ENCODE data around the gene ROR2.

ROR2 gene

GRCh38 chr9:91948101-91948596 is 1.9 kb downstream of the ROR2 start:
- no peak for DNase-seq

GRCh38 chr9:91946653-91947488 is 3.2 kb downstream of the ROR2 start:
- no peak for DNase-seq

DNA sequence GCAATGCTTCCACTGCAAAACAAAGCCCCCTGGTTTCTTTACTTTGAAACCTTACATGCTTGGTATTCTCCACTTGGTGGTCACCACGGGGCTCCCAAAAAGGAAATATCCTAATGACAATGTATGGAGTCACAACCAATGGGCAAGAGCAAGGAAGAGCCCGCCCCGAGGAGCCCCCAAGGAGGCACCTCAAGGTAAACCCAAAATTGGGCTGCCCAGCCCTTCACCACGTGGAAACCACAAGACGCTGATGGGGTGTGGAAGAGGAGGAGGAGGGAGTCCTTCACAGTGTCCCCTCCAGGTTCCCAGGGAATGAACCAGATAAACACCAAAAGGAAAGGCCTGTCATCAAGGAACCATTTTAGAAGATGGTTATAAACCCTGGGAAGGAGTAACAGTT is 3.8 kb downstream of the ROR2 start:
- DNase-seq: no peak

DNA sequence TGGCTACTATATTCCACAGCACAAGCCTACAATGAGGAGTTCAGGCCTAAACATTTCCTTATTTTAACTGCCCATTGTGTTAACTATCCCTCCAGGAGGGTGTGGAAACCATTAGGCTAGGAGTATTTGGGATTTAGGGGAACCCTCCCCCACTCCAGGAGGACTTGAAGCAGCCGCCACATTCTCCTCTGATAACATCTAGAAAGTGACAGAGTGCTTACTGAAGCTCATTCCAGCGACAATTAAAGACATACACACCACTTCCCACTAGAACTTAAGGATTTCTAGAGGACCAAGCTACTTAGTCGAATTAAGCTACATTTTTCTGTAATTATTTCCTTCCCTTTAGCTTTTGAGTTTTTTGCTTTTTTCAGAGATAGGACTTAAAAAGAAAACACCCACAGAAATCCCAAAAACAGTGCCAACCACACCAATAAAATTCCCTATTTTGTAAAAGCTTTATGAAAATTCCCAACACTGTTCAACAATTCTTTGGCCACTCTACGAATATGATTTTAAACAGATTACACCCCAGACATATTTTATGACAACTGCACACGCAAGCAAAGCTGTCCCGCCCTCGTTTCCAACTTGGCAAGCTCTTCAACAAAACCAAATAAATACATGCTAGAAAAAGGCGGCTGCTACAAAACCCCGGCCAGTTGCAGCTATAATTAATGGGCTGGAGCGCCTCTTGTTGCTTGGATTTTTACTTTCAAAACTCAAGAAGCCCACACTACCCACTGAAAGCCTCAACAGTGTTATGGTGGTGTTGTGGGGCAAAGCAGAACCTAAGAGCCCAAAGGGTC is 4.5 kb downstream of the ROR2 start:
- DNase-seq: no peak

DNA sequence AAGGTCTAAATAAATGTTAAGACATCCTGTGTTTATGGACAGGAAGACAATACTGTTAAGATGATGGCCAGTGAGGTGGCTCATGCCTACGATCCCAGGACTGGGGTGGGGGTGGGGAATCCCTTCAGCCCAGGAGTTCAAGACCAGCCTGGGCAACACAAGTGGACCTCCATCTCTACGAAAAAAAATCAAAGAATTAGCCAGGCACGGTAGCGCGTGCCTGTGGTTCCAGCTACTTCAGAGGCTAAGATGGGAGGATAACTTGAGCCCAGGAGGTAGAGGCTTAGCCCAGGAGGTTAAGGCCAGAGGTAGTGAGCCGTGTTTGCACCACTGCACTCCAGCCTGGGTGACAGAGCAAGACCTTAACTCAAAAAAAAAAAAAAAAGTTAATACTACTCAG is 5.3 kb downstream of the ROR2 start:
- DNase-seq: no peak

DNA sequence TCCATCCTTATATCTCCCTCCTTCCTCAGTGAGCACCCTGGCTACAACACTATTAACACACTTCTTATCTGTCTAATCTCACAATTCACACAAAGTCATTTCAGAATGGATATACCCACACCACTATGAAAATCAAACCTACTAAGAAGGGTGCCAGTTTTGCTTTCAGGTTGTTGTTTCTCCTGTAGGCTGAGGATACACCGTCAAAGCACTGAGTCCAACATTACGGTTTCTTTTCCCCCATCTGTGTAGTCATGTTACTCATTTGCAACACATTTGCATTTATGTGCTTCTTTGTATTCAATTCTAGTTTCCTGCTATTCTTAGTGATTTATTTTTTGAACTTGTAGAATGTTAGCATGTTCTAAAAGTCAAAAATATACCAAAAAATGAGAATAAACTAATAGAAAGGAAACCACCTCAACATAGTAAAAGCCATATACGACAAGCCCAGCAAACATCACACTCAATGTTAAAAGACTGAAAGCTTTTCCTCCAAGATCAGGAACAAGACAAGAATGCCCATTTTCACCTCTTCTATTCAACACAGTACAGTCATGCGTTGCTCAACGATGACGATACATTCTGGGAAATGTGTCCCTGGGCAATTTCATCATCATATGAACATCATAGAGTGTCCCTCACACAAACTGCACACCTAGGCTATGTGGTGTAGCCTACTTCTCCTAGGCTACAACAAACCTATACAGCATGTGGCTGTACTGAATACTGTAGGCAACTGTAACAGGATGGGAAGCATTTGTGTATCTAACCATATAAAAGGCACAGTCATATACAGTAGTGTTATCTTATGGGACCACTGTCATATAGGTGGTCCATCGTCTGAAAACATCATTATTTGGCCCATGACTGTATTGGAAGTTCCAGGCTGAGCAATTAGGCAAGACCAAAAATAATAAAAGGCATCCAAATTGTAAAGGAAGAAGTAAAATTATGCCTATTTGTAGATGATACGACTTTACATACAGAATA is 6.3 kb downstream of the ROR2 start:
- DNase-seq: no peak

- no peak for DNase-seq
Observed at GRCh38 chr9:91942201-91942600, 7.8 kb downstream of the ROR2 start.

DNA sequence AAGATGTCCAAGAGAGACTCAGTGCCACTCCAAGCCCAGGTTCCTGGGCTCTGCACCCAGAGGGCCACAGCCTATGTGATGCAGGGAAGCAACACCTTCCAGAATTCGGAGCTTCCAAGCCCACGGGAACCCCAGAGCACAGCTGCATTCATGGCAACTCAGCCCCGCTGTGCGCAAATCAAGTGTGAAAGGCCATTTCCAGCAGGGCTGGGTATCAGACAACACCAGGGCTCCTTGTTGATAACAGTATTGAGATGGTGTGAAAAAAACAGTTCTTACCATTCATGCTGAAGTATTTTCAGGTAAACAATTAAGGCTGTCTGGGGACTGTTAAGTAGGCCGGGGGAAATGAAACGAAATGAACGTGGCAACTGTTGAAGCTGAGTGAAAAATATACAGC is 10.1 kb downstream of the ROR2 start:
- no peak for DNase-seq

- DNase-seq: no peak
Observed at GRCh38 chr9:91937727-91938126, 12.3 kb downstream of the ROR2 start.

DNA sequence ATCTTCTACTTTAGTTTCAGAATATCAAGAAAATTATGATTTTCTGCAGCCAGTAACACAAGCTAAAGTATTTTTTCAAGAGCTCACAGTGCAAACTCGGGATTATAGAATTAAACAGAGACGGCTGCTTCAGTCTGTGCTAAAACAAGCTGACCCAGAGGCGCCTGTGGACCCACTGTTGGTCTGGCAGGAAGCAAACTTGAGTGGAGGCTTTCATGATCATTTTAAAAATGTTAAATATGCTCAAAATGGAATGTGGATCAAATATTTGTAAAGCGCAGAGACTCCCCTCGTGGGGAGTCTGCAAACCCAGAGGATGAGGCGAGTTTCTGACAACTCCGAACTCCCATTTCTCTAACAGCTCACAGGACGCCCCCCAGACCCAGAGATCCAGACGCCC is 13.0 kb downstream of the ROR2 start:
- DNase-seq: no peak

DNA sequence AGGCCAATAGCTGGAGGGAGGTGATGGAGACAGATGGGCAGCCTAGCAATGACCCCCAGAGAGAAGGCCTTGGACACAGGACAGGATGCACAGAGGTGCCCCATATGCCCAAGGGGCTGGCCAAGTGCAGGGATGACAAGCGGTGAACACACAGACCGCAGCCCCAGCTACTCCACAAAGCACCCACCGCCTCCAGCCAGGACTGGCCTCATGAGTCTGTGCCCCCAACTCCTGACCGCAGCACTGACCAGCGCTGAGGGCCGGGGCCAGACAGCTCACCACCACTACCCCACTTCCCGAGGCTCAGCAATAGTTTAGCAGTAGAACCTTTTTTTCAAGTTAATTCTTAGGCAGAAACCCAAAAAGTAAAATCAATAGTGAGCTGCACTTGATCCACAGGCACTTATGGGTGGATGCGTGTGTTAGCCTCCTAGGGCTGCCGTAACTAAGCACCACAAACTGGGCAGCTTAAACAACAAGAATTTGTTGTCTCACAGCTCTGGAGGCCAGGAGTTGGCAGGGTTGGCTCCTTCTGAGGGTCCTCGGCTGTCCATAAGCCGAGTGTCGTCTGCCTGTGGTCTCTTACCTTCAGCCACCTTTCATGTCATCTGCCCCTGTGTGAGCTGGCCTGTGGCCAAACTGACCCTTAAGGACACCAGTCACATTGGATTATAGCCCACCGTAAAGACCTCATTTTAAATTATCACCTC is 14.1 kb downstream of the ROR2 start:
- no peak for DNase-seq

GRCh38 chr9:91935066-91935749 is 14.8 kb downstream of the ROR2 start:
- no peak for DNase-seq

- no peak for DNase-seq
Observed at GRCh38 chr9:91934654-91935053, 15.4 kb downstream of the ROR2 start.

DNA sequence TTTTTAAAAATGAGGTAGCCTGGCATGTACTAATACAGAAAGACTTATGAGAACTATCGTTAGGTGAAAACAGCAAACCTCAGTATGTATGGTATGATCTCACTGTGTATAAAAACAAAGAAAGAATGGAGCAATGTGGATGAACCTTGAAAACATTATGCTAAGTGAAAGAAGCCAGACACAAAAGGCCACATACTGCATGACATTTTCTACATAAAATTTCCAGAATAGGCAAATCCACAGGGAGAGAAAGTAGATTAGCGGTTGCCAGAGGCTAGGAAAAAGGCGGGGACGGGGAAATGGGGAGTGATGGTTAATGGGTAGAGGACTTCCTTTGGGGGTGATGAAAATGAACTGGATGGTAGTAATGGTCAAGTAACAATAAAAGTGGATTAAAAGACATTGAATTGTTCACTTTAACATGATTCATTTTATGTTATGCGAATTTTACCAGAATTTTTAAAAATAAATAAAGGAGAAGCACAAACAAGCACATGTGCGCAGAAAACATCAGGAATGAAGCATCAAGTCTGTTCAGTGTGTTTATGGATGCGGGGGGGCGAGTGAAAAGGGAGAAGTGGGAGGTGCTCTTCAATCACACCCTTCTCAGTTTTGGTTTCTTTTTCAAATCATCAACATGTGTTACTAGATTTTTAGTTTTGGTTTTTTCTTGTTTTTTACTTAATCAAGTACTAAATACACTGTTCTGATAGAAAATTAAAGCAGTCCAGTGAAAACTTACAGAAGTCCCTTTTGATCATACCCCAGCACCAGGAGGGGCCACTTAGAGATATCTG is 16.3 kb downstream of the ROR2 start:
- DNase-seq: no peak

GRCh38 chr9:91930475-91930874 is 19.6 kb downstream of the ROR2 start:
- no peak for DNase-seq

DNA sequence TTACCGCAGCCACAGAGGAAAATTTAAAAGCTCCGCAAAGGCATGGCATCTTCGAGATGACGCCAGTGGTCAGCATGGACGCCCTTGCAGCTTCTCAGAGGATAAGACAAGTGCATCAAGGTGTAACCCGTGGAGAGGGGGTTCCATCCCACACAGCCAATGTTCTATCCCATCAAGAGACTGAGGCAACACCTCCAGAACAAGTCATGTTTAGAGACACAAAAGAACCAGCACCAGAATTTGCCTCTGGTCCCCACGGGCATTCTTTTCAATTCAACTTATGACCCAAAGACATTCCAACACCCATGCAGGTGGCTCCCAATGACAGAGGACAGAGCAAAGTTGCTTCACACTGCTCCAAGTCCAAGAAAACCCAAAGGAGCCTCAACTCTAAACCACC is 20.7 kb downstream of the ROR2 start:
- DNase-seq: no peak

DNA sequence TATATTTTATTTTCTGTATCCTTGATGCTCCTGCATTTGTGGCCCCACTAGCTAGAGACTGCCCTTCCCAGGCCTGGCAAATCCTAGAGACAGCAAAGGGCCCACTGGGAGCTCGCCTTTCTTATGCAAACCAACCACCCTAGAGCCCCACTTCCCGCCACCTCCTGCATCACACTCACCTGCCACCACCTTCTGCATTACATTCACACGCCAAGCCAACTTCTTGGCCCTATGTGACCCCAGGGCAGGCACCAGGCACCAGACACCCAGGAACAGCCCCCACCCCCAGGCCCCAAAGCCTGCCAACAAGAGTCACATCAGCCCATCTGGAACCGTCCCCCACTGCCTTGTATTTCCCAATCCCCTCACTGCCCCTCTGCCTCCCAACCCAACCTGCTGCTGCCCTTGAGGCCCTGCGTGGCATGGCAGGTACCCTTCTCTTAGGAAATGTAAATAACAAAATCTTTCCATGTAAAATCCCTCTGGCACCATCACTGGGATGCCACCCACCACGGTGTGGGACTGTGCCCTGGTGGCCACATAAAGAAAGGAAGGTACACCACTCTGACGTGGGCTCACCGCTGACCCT is 22.0 kb downstream of the ROR2 start:
- no peak for DNase-seq

DNA sequence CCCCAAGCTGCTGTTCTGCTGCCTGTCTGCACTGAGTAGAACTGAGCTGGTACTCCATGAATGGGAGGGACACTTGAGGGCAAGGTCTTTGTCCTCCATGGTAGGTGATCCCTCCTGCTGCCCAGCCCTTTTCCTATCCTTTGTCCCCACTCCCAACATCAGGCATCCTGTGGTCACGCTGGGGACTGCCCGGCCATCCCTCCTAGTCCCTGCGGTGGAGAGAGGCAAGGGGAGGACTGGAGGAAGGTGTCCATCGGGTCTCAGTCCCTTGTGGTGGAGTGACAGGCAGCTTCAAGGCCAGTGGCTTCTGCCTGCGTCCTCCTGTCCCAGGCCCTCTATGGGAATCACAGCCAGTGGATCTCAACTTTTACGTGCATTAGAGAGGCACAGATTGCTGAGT is 25.9 kb downstream of the ROR2 start:
- no peak for DNase-seq

- DNase-seq: no peak
Observed at GRCh38 chr9:91923145-91923544, 26.9 kb downstream of the ROR2 start.

GRCh38 chr9:91921371-91921770 is 28.7 kb downstream of the ROR2 start:
- DNase-seq: no peak
